HepG2 (cell line): Measurements from ENCODE around the gene PACS1. TPM values are rescaled to one million over a fixed set of nuclear protein-coding genes. Genes with fewer than 3 reads are reported as not detected.

Source experiments
- DDIT3 ChIP-seq: sonication (generic); formaldehyde crosslinking; IDR thresholded peaks from 2 replicates; pipeline ENCODE4 v1.4.0; 2020; ENCODE audit warnings: mild to moderate bottlenecking, missing genetic modification reagents
- FOXC1 ChIP-seq: sonication (generic); formaldehyde crosslinking; IDR thresholded peaks from 2 replicates; pipeline ENCODE4 v1.8.0; 2022; ENCODE audit warnings: mild to moderate bottlenecking, missing genetic modification reagents, borderline replicate concordance
- HMGA1 ChIP-seq: sonication (generic); formaldehyde crosslinking; conservative IDR thresholded peaks from 2 replicates; pipeline ENCODE4 v1.4.0; 2020; ENCODE audit warnings: missing genetic modification reagents
- NFAT5 ChIP-seq: sonication (generic); formaldehyde crosslinking; IDR thresholded peaks from 2 replicates; pipeline ENCODE4 v1.4.0; 2020; ENCODE audit warnings: missing genetic modification reagents
- SP4 ChIP-seq: sonication (generic); formaldehyde crosslinking; IDR thresholded peaks from 2 replicates; pipeline ENCODE4 v1.8.1; 2023; ENCODE audit warnings: mild to moderate bottlenecking, missing genetic modification reagents
- ZBTB40 ChIP-seq, 2 experiments: fragments of 450-650 bp in 1 of 2; sonication (generic) in 1 of 2; formaldehyde crosslinking in 1 of 2; IDR thresholded peaks; 2 replicates each; pipeline versions ENCODE4 v1.6.1 to v1.8.0; 2016 to 2022; ENCODE audit warnings: antibody characterized with exemption in 1 of 2, mild to moderate bottlenecking in 1 of 2, missing genetic modification reagents in 1 of 2
- ZFAT ChIP-seq: sonication (generic); formaldehyde crosslinking; conservative IDR thresholded peaks from 2 replicates; pipeline ENCODE4 v1.8.1; 2023; ENCODE audit warnings: missing genetic modification reagents, inconsistent platforms
- ZFP36L1 ChIP-seq: sonication (generic); formaldehyde crosslinking; IDR thresholded peaks from 2 replicates; pipeline ENCODE4 v1.8.0; 2022; ENCODE audit warnings: mild to moderate bottlenecking, missing genetic modification reagents, moderate library complexity
- ZNF75D ChIP-seq: sonication (generic); formaldehyde crosslinking; IDR thresholded peaks from 2 replicates; pipeline ENCODE4 v1.8.1; 2023; ENCODE audit warnings: missing genetic modification reagents, mild to moderate bottlenecking, borderline replicate concordance
- polyA plus RNA-seq, 8 experiments: library from polyadenylated mRNA; depleted of rRNA in 3 of 8; stranded (reverse) in 7 of 8; unstranded in 1 of 8; fragments of >200 nt; fragmentation: Illumina TruSeq in 4 of 8; extraction: Trizol in 4 of 8; gene quantifications; 2 replicates each; pipeline versions ENCODE4 v1.2.1 to v1.2.3, GENCODE V29; 2011 to 2016; ENCODE audit warnings: low read depth in 4 of 8, missing spikeins in 1 of 8, mixed read lengths in 1 of 8; ENCODE audit not compliant: insufficient read depth in 1 of 8
- total RNA-seq, 5 experiments: library from RNA; depleted of rRNA; stranded (reverse); fragments of >200 nt; fragmentation: Illumina TruSeq; extraction: Trizol; gene quantifications; 2 replicates each; pipeline ENCODE4 v1.2.3, GENCODE V29; 2016; ENCODE audit warnings: low read depth in 1 of 5
- TF ChIP-seq, protein P1 (sequence below): sonication (generic); formaldehyde crosslinking; IDR thresholded peaks from 2 replicates; pipeline ENCODE4 v1.4.0; 2020; ENCODE audit warnings: missing genetic modification reagents

The PACS1 gene
- total and polyA plus RNA-seq, 2 of the 13 experiments (the other 11 are each of a cell fraction or from before 2014, with no cell fraction given), result 7.6 to 8.6 TPM

GRCh38 chr11:66022401-66023185 lies 47.5 kb upstream of the PACS1 start (continued):
- TF ChIP-seq NFAT5 (CRISPR knock-in tag) (0 out of 2 replicates have a peak, but pooled peaks have one; percentile 25), FOXC1 (CRISPR knock-in tag) (peak; percentile 83; the same call in 1 of the 2 replicates), ZNF75D (no peak), DDIT3 (CRISPR knock-in tag) (no peak), SP4 (CRISPR knock-in tag) (no peak), ZFP36L1 (CRISPR knock-in tag) (no peak), ZBTB40 (IDR thresholded peaks at IDR 0.05) (no peak), ZBTB40 (CRISPR knock-in tag; IDR thresholded peaks at IDR 0.05) (no peak), HMGA1 (CRISPR knock-in tag) (no peak), ZFAT (CRISPR knock-in tag) (no peak)
- TF ChIP-seq, protein P1, sequence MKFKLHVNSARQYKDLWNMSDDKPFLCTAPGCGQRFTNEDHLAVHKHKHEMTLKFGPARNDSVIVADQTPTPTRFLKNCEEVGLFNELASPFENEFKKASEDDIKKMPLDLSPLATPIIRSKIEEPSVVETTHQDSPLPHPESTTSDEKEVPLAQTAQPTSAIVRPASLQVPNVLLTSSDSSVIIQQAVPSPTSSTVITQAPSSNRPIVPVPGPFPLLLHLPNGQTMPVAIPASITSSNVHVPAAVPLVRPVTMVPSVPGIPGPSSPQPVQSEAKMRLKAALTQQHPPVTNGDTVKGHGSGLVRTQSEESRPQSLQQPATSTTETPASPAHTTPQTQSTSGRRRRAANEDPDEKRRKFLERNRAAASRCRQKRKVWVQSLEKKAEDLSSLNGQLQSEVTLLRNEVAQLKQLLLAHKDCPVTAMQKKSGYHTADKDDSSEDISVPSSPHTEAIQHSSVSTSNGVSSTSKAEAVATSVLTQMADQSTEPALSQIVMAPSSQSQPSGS (CRISPR knock-in tag), result no peak
